Heart left ventricle (tissue), 16 donors: ENCODE data around the gene NOTUM. TPM values are rescaled to one million over a fixed set of nuclear protein-coding genes. Genes with fewer than 3 reads are reported as not detected.
A peak's percentile ranks its signal among the peaks of the same experiment; 100 is the strongest.

Experiments used
- ATAC-seq, 4 donors: fragments of 200-7000 bp; cut with Tn5 transposase; one replicate each; pipeline ENCODE4 v1.9.1; 2020 to 2022; ENCODE audit warnings: moderate library complexity in 4 of 4, mild to moderate bottlenecking in 3 of 4, moderate number of reproducible peaks in 1 of 4
- DNase-seq, 5 donors: peaks; one replicate each; pipeline ENCODE4 v3.0.0-alpha.2; 2020
- H3K27ac ChIP-seq, 12 donors: fragments of 200-600 bp; sonication (generic) in 4 of 12; one replicate each; pipeline versions ENCODE4 v1.5.0 to v1.8.0; 2016 to 2022; ENCODE audit warnings: mild to moderate bottlenecking in 2 of 12
- H3K27me3 ChIP-seq, 9 donors: fragments of 200-600 bp; sonication (generic) in 2 of 9; one replicate each; pipeline versions ENCODE4 v1.5.1 to v1.8.0; 2016 to 2022; ENCODE audit warnings: mild to moderate bottlenecking in 3 of 9
- H3K36me3 ChIP-seq, 9 donors: fragments of 200-600 bp; sonication (generic) in 2 of 9; one replicate each; pipeline versions ENCODE4 v1.5.0 to v1.8.0; 2018 to 2022; ENCODE audit warnings: mild to moderate bottlenecking in 2 of 9
- H3K4me1 ChIP-seq, 12 donors: fragments of 200-600 bp; sonication (generic) in 4 of 12; one replicate each; pipeline versions ENCODE4 v1.5.0 to v1.8.0; 2016 to 2022; ENCODE audit warnings: mild to moderate bottlenecking in 3 of 12
- H3K4me3 ChIP-seq, 12 donors: fragments of 200-600 bp; sonication (generic) in 4 of 12; one replicate each; pipeline versions ENCODE4 v1.5.0 to v1.8.0; 2017 to 2022; ENCODE audit warnings: mild to moderate bottlenecking in 9 of 12, moderate library complexity in 4 of 12
- H3K9me3 ChIP-seq, 12 donors: fragments of 200-600 bp; sonication (generic) in 4 of 12; one replicate each; pipeline versions ENCODE4 v1.5.0 to v1.8.0; 2016 to 2022; ENCODE audit warnings: mild to moderate bottlenecking in 1 of 12
- POLR2A ChIP-seq, 2 donors: fragments of 450-650 bp; IDR thresholded peaks; one replicate each; pipeline ENCODE4 v1.6.1; 2017; ENCODE audit warnings: antibody characterized with exemption in 2 of 2, mild to moderate bottlenecking in 2 of 2, moderate library complexity in 2 of 2
- WGBS, 4 donors: extraction: QIAGEN DNeasy Blood & Tissue Kit in 2 of 4; methylation state at CpG; one replicate each; pipeline versions ENCODE4 v1.1.5 to v1.1.7; 2013 to 2018; 5-methylcytosine and 5-hydroxymethylcytosine counted together
- intact Hi-C, 10 donors: fragments of 100-400 bp; cut with DNase I; formaldehyde crosslinking; loops; one replicate each; pipeline versions ENCODE4 v1.11.1 to v1.14.2; 2022
- polyA plus RNA-seq, 2 donors: library from polyadenylated mRNA; stranded (reverse); fragments of 200-250 nt; gene quantifications; one replicate each; pipeline ENCODE4 v1.2.3, GENCODE V29; 2013
- total RNA-seq, 9 donors: library from RNA; depleted of rRNA in 2 of 9; stranded (reverse); fragments of >200 nt in 2 of 9; fragmentation: NEBNext Ultra II Directional in 3 of 9; extraction: Animal tissue kit (Norgen Biotek cat#: 25700) in 3 of 9; gene quantifications; one replicate each; pipeline versions ENCODE4 v1.1.0 to v1.2.4, GENCODE V29; 2016 to 2023
- TF ChIP-seq, protein P1 (sequence below), 12 donors: fragments of 200-600 bp; sonication (generic) in 4 of 12; IDR thresholded peaks; one replicate each; pipeline versions ENCODE4 v1.5.0 to v1.8.0; 2018 to 2022; ENCODE audit warnings: antibody characterized with exemption in 12 of 12, mild to moderate bottlenecking in 5 of 12
- donor health status: ischemic (EF 13 %, LVEDD 7.1; RV severe dilation, severe dysfunction).
- donor health status: healthy with polysubstance abuse.
- donor health status: DM: no; HTN: yes; CAD: no.
- donor health status: DM: no; HTN: no; CAD: no.
- donor health status: ischemic (EF 25% LVEDD 6.9; RV normal size, moderate dysfunction).
- donor health status: ischemic (EF 25% LVEDD 5.7; RV mildly dilated, moderate dysfunction).
- donor health status: healthy.
- donor health status: DM: yes; HTN: yes; CAD: no.
- donor health status: ischemic (EF 35%, LVEDD 5.7; RV mildly dilated, moderate dysfunction).
- donor health status: nonischemic (EF 11% LVEDD 7.7; RV severe dilation, severe dysfunction).
- donor health status: DM: yes; HTN: yes; CAD: no.
- donor health status: PGD.
- donor health status: ischemic (EF 29% LVEDD 5.4; RV normal size, mild dysfunction).
- donor health status: nonischemic (EF 23%, LVEDD 6.1; RV moderate dilation, normal function).

NOTUM gene
- total and polyA plus RNA-seq, 11 donors: 0.25 to 1.6 (median 0.56) TPM; not detected in 3

DNA sequence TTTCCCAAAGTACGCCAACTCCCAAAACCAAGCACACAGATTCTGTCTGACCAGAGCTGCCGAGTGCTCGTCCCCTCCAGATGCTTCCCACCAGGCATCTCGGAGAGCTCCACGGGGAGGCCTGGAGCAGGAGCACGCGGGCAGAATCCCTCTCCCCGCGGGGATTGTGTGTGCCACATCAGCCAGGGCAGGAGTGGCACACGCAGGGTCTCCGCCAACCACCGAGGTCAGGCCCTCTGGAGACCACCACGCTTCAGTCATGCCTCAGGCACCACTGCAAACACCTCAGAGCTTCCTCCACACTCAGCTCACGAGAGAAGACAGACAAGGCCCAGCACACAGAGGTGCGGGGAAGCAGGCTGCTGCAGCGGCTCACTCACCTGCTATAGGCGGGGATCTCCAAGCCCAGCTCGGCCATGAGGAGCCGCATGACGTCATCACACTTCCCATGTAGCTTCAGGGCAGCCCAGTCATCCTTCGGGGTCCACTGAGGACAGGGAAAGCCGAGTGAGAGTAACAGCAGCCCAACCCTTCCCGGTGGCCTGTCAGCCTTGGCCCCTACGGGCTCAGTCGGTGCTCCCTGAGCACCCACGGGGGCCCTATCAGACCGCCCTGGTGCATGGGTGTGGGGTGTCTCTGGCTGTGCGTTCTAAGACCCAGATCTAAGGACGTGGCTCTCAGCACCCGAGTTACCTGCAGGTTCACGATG lies 47.4 kb downstream of the NOTUM start:
- TF ChIP-seq POLR2A (IDR thresholded peaks at IDR 0.05): no peak
- TF ChIP-seq, protein P1, sequence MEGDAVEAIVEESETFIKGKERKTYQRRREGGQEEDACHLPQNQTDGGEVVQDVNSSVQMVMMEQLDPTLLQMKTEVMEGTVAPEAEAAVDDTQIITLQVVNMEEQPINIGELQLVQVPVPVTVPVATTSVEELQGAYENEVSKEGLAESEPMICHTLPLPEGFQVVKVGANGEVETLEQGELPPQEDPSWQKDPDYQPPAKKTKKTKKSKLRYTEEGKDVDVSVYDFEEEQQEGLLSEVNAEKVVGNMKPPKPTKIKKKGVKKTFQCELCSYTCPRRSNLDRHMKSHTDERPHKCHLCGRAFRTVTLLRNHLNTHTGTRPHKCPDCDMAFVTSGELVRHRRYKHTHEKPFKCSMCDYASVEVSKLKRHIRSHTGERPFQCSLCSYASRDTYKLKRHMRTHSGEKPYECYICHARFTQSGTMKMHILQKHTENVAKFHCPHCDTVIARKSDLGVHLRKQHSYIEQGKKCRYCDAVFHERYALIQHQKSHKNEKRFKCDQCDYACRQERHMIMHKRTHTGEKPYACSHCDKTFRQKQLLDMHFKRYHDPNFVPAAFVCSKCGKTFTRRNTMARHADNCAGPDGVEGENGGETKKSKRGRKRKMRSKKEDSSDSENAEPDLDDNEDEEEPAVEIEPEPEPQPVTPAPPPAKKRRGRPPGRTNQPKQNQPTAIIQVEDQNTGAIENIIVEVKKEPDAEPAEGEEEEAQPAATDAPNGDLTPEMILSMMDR (IDR thresholded peaks at IDR 0.05): no peak
- intact Hi-C loops: no loop called here
- Histone ChIP-seq H3K4me3 (no peak overlapping the region), H3K36me3 (peaks cover 0 to 47% (median 35%) of the 10 kb centered on the region in 9 donors), H3K4me1 (peaks cover 5 to 49% (median 33%) of the 10 kb centered on the region in 12 donors), H3K27ac (no peak overlapping the region), H3K27me3 (no peaks in the 10 kb centered on the region), H3K9me3 (no peaks in the 10 kb centered on the region)
- 92 to 95% (median 95%) methylated on average over 15 to 31 of the region's 31 CpGs for WGBS, 4 donors
- DNase-seq (no peak), ATAC-seq (no peak)

DNA sequence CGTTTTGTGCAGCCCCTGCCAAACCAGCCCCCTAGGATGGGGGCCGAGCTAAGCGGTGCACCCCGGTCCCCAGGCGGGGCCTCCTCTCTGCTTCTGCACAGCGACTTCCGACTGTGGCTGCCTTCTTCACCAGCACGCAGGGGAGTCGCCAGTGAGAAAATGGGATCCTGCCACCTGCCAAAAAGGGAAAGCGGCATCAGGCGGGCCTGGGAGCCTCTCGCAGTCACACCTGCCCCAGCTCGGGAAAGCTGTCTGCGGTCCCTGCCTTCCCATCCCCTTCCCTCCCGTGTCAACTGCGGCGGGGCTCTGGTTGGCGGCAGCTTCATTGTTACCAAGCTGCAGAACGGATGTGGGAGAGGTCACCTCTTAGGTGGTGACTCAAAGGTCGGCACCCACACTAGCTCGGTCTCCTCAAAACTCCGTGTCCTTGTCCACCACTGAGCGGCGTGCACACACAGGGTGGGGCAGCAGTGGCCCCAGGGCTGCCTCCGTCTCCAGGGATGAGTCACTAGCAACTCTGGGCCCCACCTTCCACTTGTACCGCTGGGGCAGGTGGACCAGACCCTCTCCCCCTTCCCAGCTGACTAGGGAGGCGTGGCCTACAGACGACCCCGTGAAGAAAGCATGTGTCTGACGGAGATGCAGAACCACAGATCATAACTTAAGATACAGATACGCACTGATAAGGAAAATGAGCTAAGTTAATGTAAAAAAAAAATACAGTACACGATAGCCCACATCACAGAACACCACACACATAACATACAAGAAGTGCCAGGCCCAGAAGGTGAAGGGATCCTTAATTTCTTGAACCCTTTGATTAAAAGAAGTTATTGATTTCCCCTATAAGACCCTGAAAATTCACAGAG lies 48.3 kb downstream of the NOTUM start:
- TF ChIP-seq, protein P1 (IDR thresholded peaks at IDR 0.05): no peak
- TF ChIP-seq POLR2A (IDR thresholded peaks at IDR 0.05): no peak
- Histone ChIP-seq H3K4me1 (peaks cover 5 to 44% (median 28%) of the 10 kb centered on the region in 12 donors), H3K9me3 (no peaks in the 10 kb centered on the region), H3K36me3 (peaks cover 0 to 56% (median 38%) of the 10 kb centered on the region in 9 donors), H3K27me3 (no peaks in the 10 kb centered on the region), H3K4me3 (no peak overlapping the region), H3K27ac (no peak overlapping the region)
- no peak for DNase-seq
- intact Hi-C loops: no loop called here
- ATAC-seq: no peak
- WGBS, 4 donors: 94% methylated on average over 22 to 32 of the region's 32 CpGs

DNA sequence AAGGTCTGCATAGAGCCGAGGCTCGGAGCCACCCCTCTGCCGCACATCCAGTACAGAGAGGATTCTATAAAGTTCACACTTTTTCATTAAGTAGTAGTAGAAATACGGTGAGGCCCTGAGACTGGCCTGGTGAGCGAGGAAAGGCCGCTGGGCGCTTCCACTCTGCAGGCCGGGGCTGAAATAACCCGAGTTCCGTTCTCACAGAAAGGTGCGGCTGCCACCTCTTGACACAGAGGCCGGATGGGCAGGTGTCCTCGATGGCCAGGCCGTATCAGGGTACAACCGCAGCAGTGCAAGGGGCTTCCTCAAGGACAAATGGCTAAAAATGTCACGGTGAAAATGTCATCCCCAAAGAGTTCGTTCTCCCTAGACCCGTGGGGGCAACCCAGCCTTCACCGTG lies 49.0 kb downstream of the NOTUM start:
- H3K27me3 ChIP-seq: no peaks in the 10 kb centered on the region
- ATAC-seq (no peak), DNase-seq (no peak)
- intact Hi-C loops: loop anchor here in 1 of 10 donors (1.0 kb wide), 1 partner anchor 21 kb away; the partner anchor contains the start of genes ALYREF and ANAPC11
- H3K27ac ChIP-seq: peak overlapping the region in 5 of 12 donors; percentile 6 to 83 (median 62)
- peaks cover 0 to 62% (median 38%) of the 10 kb centered on the region in 9 donors for H3K36me3 ChIP-seq
- TF ChIP-seq, protein P1 (IDR thresholded peaks at IDR 0.05): no peak
- no peak for TF ChIP-seq POLR2A (IDR thresholded peaks at IDR 0.05)
- H3K9me3 ChIP-seq: no peaks in the 10 kb centered on the region
- 87 to 92% (median 89%) methylated on average over 15 to 19 of the region's 19 CpGs for WGBS, 4 donors
- peaks cover 5 to 37% (median 23%) of the 10 kb centered on the region in 12 donors for H3K4me1 ChIP-seq
- peak overlapping the region in 7 of 12 donors; percentile 15 to 98 (median 31) for H3K4me3 ChIP-seq
